ENCODE data around the gene PANX2. TPM values are rescaled to one million over a fixed set of nuclear protein-coding genes. Genes with fewer than 3 reads are reported as not detected.
"Not testable (repeated sequence)": the region's sequence is repeated elsewhere in the genome, so short reads cannot be mapped to it uniquely, and the experiment has no call there.

Gene PANX2
- total RNA-seq, 2 experiments from 2014 or later: 3.3 to 3.5 TPM

DNA sequence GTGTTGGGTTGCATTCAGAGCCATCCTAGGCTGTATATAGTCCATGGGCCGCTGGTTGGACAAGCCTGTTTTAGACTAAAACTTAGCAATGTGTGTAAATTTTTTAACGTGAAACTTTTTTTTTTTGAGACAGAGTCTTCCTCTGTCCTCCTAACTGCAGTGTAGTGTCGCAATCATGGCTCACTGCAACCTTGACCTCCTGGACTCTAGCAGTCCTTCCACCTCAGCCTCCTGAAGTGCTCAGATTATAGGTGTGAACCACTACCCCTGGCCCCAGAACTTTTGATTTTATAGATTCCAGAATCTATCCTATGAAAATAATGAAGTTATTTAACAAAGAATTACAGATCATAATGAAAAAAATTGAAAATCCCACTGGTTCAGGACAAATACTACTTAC is 29.9 kb upstream of the PANX2 start:
- no peak for DNase-seq
- no peak overlapping the region for H3K27ac Mint-ChIP-seq
- intact Hi-C loops (cut with micrococcal nuclease): no loop called here
- no peaks in the 10 kb centered on the region for H3K4me1 Mint-ChIP-seq (ENCODE audit: low read depth)
- H3K27me3 Mint-ChIP-seq: peaks cover 13% of the 10 kb centered on the region
- no peaks in the 10 kb centered on the region for H3K9me3 Mint-ChIP-seq
- no peaks in the 10 kb centered on the region for H3K36me3 Mint-ChIP-seq
- H3K4me3 Mint-ChIP-seq: no peak overlapping the region
- ChIA-PET CTCF (interaction anchor here (0.7 kb wide), 1 partner anchor 332 kb away, joined by 4 read pairs; no protein-coding TSS in a partner anchor), POLR2A (no interaction called here)

DNA sequence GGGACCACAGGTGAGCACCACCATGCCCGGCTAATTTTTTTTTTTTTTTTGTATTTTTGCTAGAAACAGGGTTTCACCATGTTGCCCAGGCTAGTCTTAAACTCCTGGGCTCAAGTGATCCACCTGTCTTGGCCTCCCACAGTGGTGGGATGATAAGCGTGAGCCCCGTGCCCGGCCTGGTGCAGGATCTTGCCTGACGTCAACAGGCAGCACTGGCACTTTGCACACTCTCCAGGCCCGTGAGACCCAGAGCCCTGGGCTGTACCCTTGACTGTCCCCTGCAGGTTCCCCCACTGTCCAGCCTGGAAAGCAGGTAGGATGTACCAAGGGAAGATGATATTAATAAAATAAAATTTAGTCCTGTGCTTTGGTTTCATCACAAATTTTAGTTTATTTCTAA is 29.1 kb upstream of the PANX2 start:
- Mint-ChIP-seq H3K36me3 (no peaks in the 10 kb centered on the region), H3K4me1 (ENCODE audit: low read depth) (no peaks in the 10 kb centered on the region), H3K4me3 (no peak overlapping the region), H3K27ac (no peak overlapping the region), H3K9me3 (no peaks in the 10 kb centered on the region), H3K27me3 (peaks cover 8% of the 10 kb centered on the region)
- intact Hi-C loops (cut with micrococcal nuclease): no loop called here
- CTCF ChIA-PET: interaction anchor here (0.7 kb wide), 1 partner anchor 332 kb away, joined by 4 read pairs; no protein-coding TSS in a partner anchor
- POLR2A ChIA-PET: no interaction called here
- DNase-seq: no peak

DNA sequence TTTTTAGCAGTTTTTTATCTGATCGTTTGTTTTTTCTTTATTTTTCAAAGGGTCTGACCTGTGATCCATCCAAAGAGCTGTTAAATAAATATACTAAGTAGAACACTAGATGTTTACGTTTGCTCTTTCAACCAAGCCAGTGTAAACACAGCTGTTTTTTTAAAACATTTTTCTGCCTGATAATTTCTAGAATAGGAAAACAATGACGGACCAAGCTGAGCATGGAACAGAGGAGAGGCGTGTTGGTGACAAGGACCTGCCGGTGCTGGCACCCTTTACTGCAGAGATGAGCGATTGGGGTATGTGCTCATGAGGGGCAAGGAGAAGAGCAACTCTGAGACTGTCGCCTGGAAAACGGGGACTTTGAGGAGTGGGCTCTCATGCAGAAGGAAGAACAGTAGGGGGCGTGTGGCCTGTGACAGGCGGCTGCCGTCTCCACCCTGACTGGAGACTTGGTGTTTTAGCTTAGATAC is 28.6 kb upstream of the PANX2 start:
- Mint-ChIP-seq H3K9me3 (no peaks in the 10 kb centered on the region), H3K27me3 (peaks cover 8% of the 10 kb centered on the region), H3K4me3 (no peak overlapping the region), H3K36me3 (no peaks in the 10 kb centered on the region), H3K4me1 (ENCODE audit: low read depth) (no peaks in the 10 kb centered on the region), H3K27ac (no peak overlapping the region)
- no peak for DNase-seq
- intact Hi-C loops (cut with micrococcal nuclease): no loop called here
- POLR2A ChIA-PET: no interaction called here
- CTCF ChIA-PET: interaction anchor here (0.9 kb wide), 1 partner anchor 64 kb away, joined by 3 read pairs; no protein-coding TSS in a partner anchor

DNA sequence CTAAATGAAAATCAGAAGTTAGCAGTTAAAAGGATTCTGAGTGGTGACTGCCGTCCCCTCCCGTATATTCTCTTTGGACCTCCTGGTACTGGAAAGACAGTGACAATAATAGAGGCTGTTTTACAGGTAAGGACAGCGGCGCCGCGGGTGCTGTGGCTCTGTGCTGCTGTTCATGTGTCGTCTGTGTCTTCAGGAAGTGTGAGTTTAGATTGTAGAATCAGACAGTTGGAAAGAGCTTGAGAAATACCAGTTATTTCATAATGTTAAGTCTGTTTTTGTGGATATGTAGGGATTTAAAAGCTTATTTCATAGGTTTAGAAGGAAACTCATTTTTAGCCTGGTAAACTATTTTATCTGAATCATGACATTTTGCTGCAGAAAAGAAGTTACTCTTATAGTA is 27.4 kb upstream of the PANX2 start:
- no peak overlapping the region for H3K27ac Mint-ChIP-seq

DNA sequence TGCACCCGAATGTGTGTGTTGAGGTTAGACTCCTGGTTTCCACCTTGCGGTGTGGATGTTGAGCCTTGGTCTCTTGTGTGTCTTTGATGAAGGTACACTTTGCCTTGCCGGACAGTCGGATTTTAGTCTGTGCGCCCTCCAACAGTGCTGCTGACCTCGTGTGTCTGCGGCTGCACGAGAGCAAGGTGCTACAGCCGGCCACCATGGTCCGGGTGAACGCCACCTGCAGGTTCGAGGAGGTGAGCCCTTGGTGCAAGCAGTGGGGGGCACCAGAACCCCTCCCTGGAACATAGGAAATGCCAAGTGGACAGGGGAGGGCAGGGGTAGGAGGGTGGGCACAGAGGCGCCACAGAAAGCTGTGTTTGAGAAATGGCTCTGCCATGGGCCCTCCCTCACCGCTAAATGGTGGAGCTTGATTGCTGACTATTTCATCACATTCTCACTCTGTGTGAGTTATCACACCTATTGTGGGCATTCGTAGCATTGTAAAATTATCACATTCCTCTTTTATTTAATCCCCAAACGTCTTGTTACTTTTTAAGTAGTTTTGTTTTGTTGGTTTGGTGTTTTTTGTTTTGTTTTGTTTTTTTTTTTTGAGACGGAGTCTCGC is 26.4 kb upstream of the PANX2 start:
- H3K36me3 Mint-ChIP-seq: no peaks in the 10 kb centered on the region
- no peak overlapping the region for H3K4me3 Mint-ChIP-seq
- intact Hi-C loops (cut with micrococcal nuclease): no loop called here
- H3K27me3 Mint-ChIP-seq: peaks cover 6% of the 10 kb centered on the region
- no peak overlapping the region for H3K27ac Mint-ChIP-seq
- no peaks in the 10 kb centered on the region for H3K4me1 Mint-ChIP-seq (ENCODE audit: low read depth)
- no peak for DNase-seq
- CTCF ChIA-PET: no interaction called here
- POLR2A ChIA-PET: no interaction called here
- H3K9me3 Mint-ChIP-seq: no peaks in the 10 kb centered on the region

More for the DNA sequence above, 27.4 kb upstream of the PANX2 start:
- Mint-ChIP-seq H3K4me3 (no peak overlapping the region), H3K9me3 (no peaks in the 10 kb centered on the region), H3K27me3 (peaks cover 8% of the 10 kb centered on the region), H3K36me3 (no peaks in the 10 kb centered on the region), H3K4me1 (ENCODE audit: low read depth) (no peaks in the 10 kb centered on the region)
- intact Hi-C loops (cut with micrococcal nuclease): no loop called here
- POLR2A ChIA-PET: no interaction called here
- CTCF ChIA-PET: no interaction called here
- no peak for DNase-seq

DNA sequence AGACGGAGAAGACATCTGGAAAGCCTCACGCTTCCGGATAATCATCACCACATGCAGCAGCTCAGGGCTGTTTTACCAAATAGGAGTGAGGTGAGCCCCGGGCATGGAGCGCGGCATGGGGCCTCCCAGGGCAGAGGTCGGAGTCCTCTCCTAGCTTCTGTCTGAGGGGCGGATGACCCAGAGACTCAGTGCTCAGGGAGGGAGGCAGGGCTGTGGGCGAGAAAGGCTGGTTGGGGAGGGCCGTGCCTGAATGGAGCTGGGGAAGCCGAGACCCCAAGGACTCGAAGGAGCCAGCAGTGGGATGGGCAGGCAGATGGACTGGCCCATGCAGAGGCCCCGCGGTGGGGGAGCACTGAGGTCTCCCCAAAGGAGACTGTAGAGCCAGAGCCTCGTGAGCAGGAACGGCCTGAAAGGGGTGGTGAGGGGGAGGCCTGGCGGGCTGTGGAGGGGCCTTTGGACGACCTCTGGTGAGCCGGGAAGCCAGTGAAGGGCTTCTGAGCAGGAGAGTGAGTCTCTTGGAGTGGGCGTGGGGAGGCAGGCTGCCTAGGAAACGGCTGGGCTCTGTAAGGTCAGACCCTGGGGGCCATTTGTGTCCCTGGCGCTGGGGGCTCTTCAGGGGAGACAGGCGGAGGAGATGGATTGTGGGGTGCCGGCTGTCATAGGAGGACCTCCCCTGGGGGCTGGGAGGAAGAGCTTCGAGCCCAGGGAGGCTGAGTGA is 24.7 kb upstream of the PANX2 start:
- Mint-ChIP-seq H3K9me3 (no peaks in the 10 kb centered on the region), H3K27ac (no peak overlapping the region), H3K4me3 (no peak overlapping the region), H3K4me1 (ENCODE audit: low read depth) (peaks cover 4% of the 10 kb centered on the region), H3K27me3 (peaks cover 6% of the 10 kb centered on the region), H3K36me3 (no peaks in the 10 kb centered on the region)
- DNase-seq: no peak
- CTCF ChIA-PET: no interaction called here
- POLR2A ChIA-PET: no interaction called here
- intact Hi-C loops (cut with micrococcal nuclease): loop anchor here (5.0 kb wide), 1 partner anchor 219 kb away; no protein-coding TSS in a partner anchor

DNA sequence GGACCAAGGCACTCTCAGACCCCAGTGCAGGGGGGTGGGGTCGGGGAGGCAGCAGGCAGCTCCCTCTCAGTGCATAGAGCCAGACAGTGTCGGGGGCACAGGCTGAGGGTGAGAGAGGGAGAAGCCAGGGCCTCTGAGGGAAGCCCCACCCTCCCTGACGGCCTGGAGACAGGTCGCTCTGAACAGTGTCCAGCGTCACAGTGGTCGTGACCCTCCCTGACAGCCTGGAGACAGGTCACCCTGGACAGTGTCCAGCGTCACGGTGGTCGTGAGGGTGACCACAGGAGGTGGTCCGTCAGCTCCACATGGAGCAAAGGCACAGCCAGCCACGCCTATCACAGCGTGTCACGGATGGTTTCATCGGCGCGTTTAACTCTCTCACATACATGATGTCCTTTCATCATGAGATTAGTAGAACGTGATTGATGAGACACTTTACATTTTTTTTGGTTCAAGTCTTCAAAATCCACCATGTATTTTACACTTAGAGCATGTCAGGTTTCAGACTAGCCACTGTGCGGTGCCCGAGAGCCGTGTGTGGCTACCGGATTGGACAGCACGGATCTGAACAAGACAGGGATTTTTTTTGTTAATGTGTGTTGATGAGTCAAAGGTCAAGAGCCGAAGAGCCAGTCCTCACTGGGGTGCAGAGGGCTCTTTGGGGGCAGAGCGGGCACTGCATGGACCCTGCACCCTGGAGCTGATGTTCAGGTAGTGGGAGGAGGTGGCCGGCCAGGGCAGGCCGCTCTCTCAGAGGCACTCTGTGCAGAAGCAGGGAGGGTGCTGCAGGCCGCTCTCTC is 23.9 kb upstream of the PANX2 start:
- Mint-ChIP-seq H3K4me3 (no peak overlapping the region), H3K36me3 (no peaks in the 10 kb centered on the region), H3K27me3 (peaks cover 6% of the 10 kb centered on the region), H3K4me1 (ENCODE audit: low read depth) (peaks cover 4% of the 10 kb centered on the region), H3K9me3 (no peaks in the 10 kb centered on the region), H3K27ac (no peak overlapping the region)
- intact Hi-C loops (cut with micrococcal nuclease): loop anchor here (5.0 kb wide), 1 partner anchor 219 kb away; no protein-coding TSS in a partner anchor
- CTCF ChIA-PET: interaction anchor here (0.5 kb wide), 1 partner anchor 183 kb away, joined by 4 read pairs; no protein-coding TSS in a partner anchor
- DNase-seq: peak; percentile 20
- POLR2A ChIA-PET: no interaction called here

DNA sequence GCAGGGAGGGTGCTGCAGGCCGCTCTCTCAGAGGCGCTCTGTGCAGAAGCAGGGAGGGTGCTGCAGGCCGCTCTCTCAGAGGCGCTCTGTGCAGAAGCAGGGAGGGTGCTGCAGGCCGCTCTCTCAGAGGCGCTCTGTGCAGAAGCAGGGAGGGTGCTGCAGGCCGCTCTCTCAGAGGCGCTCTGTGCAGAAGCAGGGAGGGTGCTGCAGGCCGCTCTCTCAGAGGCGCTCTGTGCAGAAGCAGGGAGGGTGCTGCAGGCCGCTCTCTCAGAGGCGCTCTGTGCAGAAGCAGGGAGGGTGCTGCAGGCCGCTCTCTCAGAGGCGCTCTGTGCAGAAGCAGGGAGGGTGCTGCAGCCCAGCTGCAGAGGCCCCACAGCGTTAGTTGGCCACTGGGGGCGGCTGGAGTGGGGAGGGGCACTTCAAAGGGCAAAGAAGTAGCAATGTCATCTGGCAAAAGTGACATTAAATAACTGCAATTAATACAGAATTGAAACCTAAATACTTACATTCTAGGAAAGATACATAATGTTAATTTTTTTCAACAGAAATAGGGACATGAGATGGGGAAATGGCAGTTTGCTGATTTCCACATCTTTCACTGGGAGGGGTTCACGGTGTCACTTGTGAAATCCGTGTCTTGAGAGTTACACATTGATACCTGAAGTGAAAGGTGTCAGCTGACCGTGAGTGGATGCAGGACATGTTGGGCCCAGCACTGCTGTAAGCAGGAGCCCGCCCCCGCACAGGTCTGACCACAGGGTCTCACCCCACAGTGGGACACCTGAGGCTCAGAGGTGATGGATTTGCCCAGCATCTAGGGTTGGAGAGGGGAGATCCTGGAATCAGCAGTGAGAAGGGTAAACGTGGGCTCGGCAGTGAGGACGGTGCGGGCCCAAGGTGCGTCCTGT is 23.0 kb upstream of the PANX2 start:
- not testable (repeated sequence) for H3K9me3 Mint-ChIP-seq, DNase-seq
- CTCF ChIA-PET: interaction anchor here (0.5 to 3.3 kb wide), 5 partner anchors 64 to 182 kb away, joined by 4 to 23 read pairs (median 5); no protein-coding TSS in a partner anchor

DNA sequence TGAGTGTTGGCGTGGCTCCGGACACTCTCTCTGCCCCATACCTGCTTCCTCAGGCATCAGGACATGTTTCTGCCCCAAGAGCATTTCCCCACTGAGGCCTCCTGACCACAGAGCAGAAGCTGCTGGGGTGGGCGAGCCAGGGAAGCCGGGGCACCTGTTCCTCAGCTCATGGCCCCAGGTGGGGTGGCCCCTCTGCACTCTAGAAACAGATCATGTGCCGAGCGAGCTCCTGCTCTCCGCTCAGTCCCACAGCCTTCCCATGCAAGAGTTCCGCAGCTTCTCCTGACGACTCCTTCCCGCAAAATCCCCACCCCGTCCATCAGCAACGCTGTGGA is 22.4 kb upstream of the PANX2 start:
- ChIA-PET CTCF (interaction anchor here (0.8 to 4.0 kb wide), 9 partner anchors 12 to 472 kb away, joined by 3 to 40 read pairs (median 5); no protein-coding TSS in a partner anchor), POLR2A (no interaction called here)
- Mint-ChIP-seq H3K27ac (no peak overlapping the region), H3K4me3 (no peak overlapping the region), H3K4me1 (ENCODE audit: low read depth) (peaks cover 4% of the 10 kb centered on the region), H3K36me3 (no peaks in the 10 kb centered on the region), H3K9me3 (no peaks in the 10 kb centered on the region), H3K27me3 (peaks cover 2% of the 10 kb centered on the region)
- intact Hi-C loops (cut with micrococcal nuclease): loop anchor here (5.0 kb wide), 1 partner anchor 221 kb away; no protein-coding TSS in a partner anchor
- no peak for DNase-seq

More for the DNA sequence above, 23.0 kb upstream of the PANX2 start:
- POLR2A ChIA-PET; H3K4me3 Mint-ChIP-seq; H3K4me1 Mint-ChIP-seq (ENCODE audit: low read depth); H3K27me3 Mint-ChIP-seq; H3K27ac Mint-ChIP-seq; H3K36me3 Mint-ChIP-seq: not testable (repeated sequence)
- intact Hi-C loops (cut with micrococcal nuclease): loop anchor here (5.0 kb wide), 1 partner anchor 220 kb away; no protein-coding TSS in a partner anchor

DNA sequence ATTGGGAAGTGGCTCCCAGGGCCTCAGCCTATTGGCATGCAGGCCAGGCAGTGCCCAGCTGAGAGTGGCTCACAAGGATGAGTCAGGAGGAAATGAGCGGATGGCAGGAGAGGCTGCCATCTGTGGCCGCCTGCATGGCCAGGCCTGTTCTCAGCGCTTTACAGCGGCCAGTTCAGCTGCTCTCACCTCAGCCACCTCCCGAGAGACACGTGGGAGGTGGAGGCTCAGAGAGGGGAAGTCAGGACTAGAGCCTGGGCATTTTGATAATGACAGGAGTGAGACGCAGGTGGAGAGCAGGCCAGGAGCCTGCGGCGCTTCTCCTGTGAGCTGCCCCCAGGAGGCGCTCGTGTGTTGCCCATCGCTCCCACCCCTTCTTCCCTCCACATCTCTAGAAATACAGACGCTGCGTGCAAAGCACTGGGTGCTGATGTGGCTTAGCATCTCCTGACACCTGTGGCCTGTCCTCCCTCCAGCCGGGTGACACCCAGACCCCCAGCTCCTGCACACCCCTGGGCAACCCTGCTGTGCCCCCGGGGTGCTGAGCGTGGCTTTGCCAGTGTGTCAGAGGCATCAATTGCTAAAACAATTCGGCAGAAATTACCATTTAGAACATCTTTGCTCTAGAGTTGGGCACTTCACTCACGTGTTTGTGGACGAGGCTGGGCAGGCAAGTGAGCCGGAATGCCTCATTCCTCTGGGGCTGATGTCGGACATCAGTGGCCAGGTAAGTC is 21.4 kb upstream of the PANX2 start:
- peak; percentile 83 for DNase-seq
- Mint-ChIP-seq H3K9me3 (no peaks in the 10 kb centered on the region), H3K27ac (peak overlapping the region; percentile 51), H3K36me3 (no peaks in the 10 kb centered on the region), H3K4me3 (no peak overlapping the region), H3K4me1 (ENCODE audit: low read depth) (peaks cover 4% of the 10 kb centered on the region), H3K27me3 (peaks cover 2% of the 10 kb centered on the region)
- intact Hi-C loops (cut with micrococcal nuclease): loop anchor here (1.0 to 5.0 kb wide), 2 partner anchors 60 to 222 kb away; no protein-coding TSS in a partner anchor
- ChIA-PET POLR2A (no interaction called here), CTCF (interaction anchor here (0.7 to 4.0 kb wide), 17 partner anchors 13 to 471 kb away, joined by 3 to 40 read pairs (median 4); no protein-coding TSS in a partner anchor)

All from activated CD4-positive, alpha-beta memory T cell treated with anti-CD3 and anti-CD28 coated beads for 36 hours (primary cell).